Measurements from ENCODE around the gene ENTPD6. TPM values are rescaled to one million over a fixed set of nuclear protein-coding genes. Genes with fewer than 3 reads are reported as not detected.
A peak's percentile ranks its signal among the peaks of the same experiment; 100 is the strongest.

The ENTPD6 gene
- total RNA-seq, 1 donor from 2014 or later: 57.8 TPM

- FAIRE-seq (no peak), DNase-seq (ENCODE audit: low read depth) (no peak)
- Histone ChIP-seq H4K20me1 (ENCODE audit: insufficient read depth, low read length) (peaks cover 70% of the 10 kb centered on the region), H3K9me3 (ENCODE audit: insufficient read depth, low read depth, low read length) (no peaks in the 10 kb centered on the region), H3K9ac (ENCODE audit: low read length) (no peak overlapping the region), H3K27ac (ENCODE audit: low read depth, low read length) (no peak overlapping the region), H3K4me1 (ENCODE audit: insufficient read depth, low read length) (peaks cover 46% of the 10 kb centered on the region), H3K4me2 (ENCODE audit: low read length) (peak overlapping the region; percentile 88), H2AFZ (ENCODE audit: low read depth, low read length) (no peak overlapping the region), H3K36me3 (ENCODE audit: insufficient read depth, low read length) (peaks cover 5% of the 10 kb centered on the region), H3K79me2 (ENCODE audit: insufficient read depth, low read length) (peaks cover 87% of the 10 kb centered on the region), H3K4me3 (ENCODE audit: insufficient read depth, low read depth, low read length) (peak overlapping the region; percentile 40), H3K27me3 (ENCODE audit: insufficient read depth, low read length) (no peaks in the 10 kb centered on the region)
- H3K36me3 Mint-ChIP-seq (ENCODE audit: low read depth, unreplicated experiment): peaks cover 5% of the 10 kb centered on the region
- peak overlapping the region; percentile 70 for H3K27ac Mint-ChIP-seq (ENCODE audit: unreplicated experiment)
- H3K9me3 Mint-ChIP-seq (ENCODE audit: unreplicated experiment): peaks cover 4% of the 10 kb centered on the region
- peaks cover 54% of the 10 kb centered on the region for H3K4me1 Mint-ChIP-seq (ENCODE audit: low read depth, unreplicated experiment)
- TF ChIP-seq EZH2 (IDR thresholded peaks at IDR 0.05; ENCODE audit: insufficient read depth, low read length): no peak
- no peak for TF ChIP-seq CTCF (IDR thresholded peaks at IDR 0.05; ENCODE audit: insufficient read depth, low read depth, low read length)
- peak overlapping the region; percentile 96 for H3K4me3 Mint-ChIP-seq (ENCODE audit: unreplicated experiment)
- H3K27me3 Mint-ChIP-seq (ENCODE audit: low read depth, unreplicated experiment): no peaks in the 10 kb centered on the region
Observed at GRCh38 chr20:25251019-25251418, 55.5 kb downstream of the ENTPD6 start.

DNA sequence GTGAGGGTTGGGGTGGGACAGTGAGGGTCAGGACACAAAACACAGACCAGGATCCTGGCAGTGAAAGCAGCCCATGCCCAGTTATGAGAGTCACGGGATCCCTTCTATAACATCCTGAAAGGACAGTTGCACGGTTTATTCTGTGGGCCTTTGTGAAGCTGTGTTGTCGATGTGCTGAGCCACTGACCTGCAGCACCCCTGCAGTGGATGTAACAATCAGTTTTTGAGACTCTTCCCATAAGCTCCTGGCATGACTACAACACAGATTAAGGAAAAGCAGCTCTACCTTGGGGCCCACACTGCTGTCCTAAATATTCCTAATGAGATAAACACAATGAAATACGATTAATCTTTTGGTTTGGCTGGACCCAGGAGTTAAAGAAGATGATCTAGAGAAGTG, 56.0 kb downstream of the ENTPD6 start:
- Histone ChIP-seq H3K9me3 (ENCODE audit: insufficient read depth, low read depth, low read length) (no peaks in the 10 kb centered on the region), H3K9ac (ENCODE audit: low read length) (no peak overlapping the region), H3K36me3 (ENCODE audit: insufficient read depth, low read length) (peaks cover 5% of the 10 kb centered on the region), H4K20me1 (ENCODE audit: insufficient read depth, low read length) (peaks cover 76% of the 10 kb centered on the region), H3K27ac (ENCODE audit: low read depth, low read length) (no peak overlapping the region), H3K4me2 (ENCODE audit: low read length) (peak overlapping the region; percentile 88), H2AFZ (ENCODE audit: low read depth, low read length) (no peak overlapping the region), H3K27me3 (ENCODE audit: insufficient read depth, low read length) (no peaks in the 10 kb centered on the region), H3K4me3 (ENCODE audit: insufficient read depth, low read depth, low read length) (no peak overlapping the region), H3K79me2 (ENCODE audit: insufficient read depth, low read length) (peaks cover 90% of the 10 kb centered on the region), H3K4me1 (ENCODE audit: insufficient read depth, low read length) (peaks cover 46% of the 10 kb centered on the region)
- Mint-ChIP-seq H3K9me3 (ENCODE audit: unreplicated experiment) (peaks cover 4% of the 10 kb centered on the region), H3K4me3 (ENCODE audit: unreplicated experiment) (peak overlapping the region; percentile 96), H3K27me3 (ENCODE audit: low read depth, unreplicated experiment) (no peaks in the 10 kb centered on the region), H3K4me1 (ENCODE audit: low read depth, unreplicated experiment) (peaks cover 53% of the 10 kb centered on the region), H3K36me3 (ENCODE audit: low read depth, unreplicated experiment) (peaks cover 5% of the 10 kb centered on the region), H3K27ac (ENCODE audit: unreplicated experiment) (peak overlapping the region; percentile 70)
- no peak for DNase-seq (ENCODE audit: low read depth)
- FAIRE-seq: no peak
- TF ChIP-seq EZH2 (IDR thresholded peaks at IDR 0.05; ENCODE audit: insufficient read depth, low read length): no peak
- TF ChIP-seq CTCF (IDR thresholded peaks at IDR 0.05; ENCODE audit: insufficient read depth, low read depth, low read length): no peak

- Histone ChIP-seq H3K4me3 (ENCODE audit: insufficient read depth, low read depth, low read length) (no peak overlapping the region), H2AFZ (ENCODE audit: low read depth, low read length) (no peak overlapping the region), H3K79me2 (ENCODE audit: insufficient read depth, low read length) (peaks cover 92% of the 10 kb centered on the region), H4K20me1 (ENCODE audit: insufficient read depth, low read length) (peaks cover 83% of the 10 kb centered on the region), H3K4me2 (ENCODE audit: low read length) (peak overlapping the region; percentile 88), H3K4me1 (ENCODE audit: insufficient read depth, low read length) (peaks cover 39% of the 10 kb centered on the region), H3K36me3 (ENCODE audit: insufficient read depth, low read length) (peaks cover 5% of the 10 kb centered on the region), H3K9ac (ENCODE audit: low read length) (no peak overlapping the region), H3K9me3 (ENCODE audit: insufficient read depth, low read depth, low read length) (no peaks in the 10 kb centered on the region), H3K27ac (ENCODE audit: low read depth, low read length) (no peak overlapping the region), H3K27me3 (ENCODE audit: insufficient read depth, low read length) (no peaks in the 10 kb centered on the region)
- Mint-ChIP-seq H3K27me3 (ENCODE audit: low read depth, unreplicated experiment) (no peaks in the 10 kb centered on the region), H3K4me1 (ENCODE audit: low read depth, unreplicated experiment) (peaks cover 51% of the 10 kb centered on the region), H3K4me3 (ENCODE audit: unreplicated experiment) (peak overlapping the region; percentile 96), H3K9me3 (ENCODE audit: unreplicated experiment) (peaks cover 4% of the 10 kb centered on the region), H3K27ac (ENCODE audit: unreplicated experiment) (no peak overlapping the region), H3K36me3 (ENCODE audit: low read depth, unreplicated experiment) (peaks cover 5% of the 10 kb centered on the region)
- FAIRE-seq (no peak), DNase-seq (ENCODE audit: low read depth) (no peak)
- TF ChIP-seq EZH2 (IDR thresholded peaks at IDR 0.05; ENCODE audit: insufficient read depth, low read length) (no peak), CTCF (IDR thresholded peaks at IDR 0.05; ENCODE audit: insufficient read depth, low read depth, low read length) (no peak)
Observed at GRCh38 chr20:25252230-25252651, 56.7 kb downstream of the ENTPD6 start.
